T-helper 9 cell (primary cell): ENCODE measurements around the gene TEKT5.

Experiments used
- DNase-seq: peaks from one replicate; pipeline ENCODE4 v3.0.0-alpha.2; 2020

TEKT5 gene

DNA sequence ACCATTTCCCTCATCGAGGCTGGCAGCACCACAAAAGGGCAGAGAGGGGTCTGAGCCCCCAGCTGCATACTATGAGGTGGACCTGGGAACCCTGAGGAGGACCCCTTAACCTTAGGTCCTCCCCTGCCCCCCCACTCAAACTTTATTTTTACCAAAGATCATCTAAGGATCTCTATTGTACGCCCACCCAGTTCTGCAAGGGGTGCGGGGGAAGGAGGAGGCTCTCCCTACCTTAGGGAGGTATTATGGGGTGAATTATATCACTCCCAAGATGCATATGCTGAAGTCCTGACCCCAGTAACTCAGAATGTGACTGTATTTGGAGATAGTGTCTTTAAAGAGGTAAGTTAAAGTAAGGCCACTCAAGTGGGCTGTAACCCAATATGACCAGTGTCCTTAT is 87.6 kb downstream of the TEKT5 start:
- DNase-seq, result no peak

DNA sequence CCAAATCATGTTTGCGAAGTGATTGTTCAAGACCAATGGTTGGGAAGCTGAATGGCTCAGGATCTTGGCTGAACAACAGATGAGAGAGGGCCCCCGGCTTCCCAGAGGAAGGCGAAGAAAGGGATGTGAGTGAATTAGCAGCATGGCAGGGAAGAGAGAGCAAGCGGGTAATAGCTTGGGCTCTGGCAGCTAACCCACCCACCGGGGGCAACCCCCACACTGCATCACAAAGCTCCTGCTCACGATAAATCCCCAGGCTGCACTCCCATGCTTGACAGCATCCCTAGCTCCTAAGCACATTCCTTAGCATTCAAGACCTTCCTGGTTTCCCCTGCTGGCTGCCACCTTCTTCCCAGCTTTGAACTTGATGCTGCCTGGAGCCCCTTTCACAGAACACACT is 88.1 kb downstream of the TEKT5 start:
- no peak for DNase-seq

DNA sequence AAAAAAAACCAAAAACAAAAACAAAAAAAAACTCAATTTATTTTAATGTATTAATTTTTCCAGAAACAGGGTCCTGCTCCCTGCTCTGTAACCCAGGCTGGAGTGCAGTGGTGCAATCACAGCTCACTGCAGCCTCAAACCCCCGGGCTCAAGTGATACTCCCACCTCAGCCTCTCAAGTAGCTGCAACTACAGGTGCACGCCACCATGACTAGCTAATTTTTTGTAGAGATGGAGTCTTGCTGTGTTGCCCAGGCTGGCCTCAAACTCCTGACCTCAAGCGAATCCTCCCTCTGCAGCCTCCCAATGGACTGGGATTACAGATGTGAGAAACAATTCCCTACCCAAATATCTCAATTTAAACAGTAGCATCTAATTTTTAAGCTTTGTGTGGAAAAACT is 89.1 kb downstream of the TEKT5 start:
- DNase-seq, result no peak

DNA sequence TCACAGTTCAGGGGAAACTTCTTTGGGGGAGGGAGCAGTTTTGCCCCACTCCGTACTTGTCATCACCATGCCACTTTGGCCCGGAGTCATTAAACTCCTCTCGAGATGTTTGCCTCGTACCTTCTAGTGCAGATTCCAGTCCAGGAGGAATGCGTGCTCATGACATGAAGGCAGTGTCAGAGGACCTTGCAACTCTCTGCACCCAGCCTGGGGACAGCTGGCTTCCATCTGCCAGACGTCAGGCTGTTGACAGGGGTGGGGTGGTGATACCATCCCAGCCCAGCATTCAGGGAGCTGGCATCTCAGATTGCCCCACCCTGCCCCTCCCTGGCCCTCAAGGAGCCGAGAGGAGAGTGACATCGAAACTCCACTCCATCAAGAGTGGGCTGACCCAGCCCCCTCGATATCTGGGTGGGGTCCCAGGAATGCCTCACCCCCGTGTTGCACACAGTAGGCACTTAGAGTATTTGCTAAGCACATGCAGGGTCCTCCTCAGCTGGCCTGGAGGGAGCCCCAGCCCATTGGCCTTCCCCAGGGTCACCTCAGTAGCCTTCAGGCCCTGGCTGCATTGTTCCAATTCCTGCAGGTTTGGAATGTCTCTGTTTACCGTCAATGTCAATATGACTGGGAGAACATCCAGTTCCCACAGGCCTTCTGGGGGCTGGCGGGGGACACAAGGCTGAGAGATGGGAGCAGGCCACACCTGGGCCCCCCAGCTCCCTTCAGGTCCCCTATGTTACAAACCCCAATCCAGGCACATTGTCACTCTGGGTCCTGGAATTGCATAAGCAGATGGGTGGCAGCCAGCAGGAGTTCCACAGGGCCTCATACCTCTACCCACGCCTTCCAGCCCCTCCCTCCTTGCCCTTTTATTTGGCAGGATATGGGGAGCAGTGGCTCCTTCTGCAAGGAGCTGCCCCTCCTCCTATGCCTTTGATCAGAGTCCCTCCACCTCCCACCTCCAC is 93.0 kb downstream of the TEKT5 start:
- DNase-seq, result no peak

DNA sequence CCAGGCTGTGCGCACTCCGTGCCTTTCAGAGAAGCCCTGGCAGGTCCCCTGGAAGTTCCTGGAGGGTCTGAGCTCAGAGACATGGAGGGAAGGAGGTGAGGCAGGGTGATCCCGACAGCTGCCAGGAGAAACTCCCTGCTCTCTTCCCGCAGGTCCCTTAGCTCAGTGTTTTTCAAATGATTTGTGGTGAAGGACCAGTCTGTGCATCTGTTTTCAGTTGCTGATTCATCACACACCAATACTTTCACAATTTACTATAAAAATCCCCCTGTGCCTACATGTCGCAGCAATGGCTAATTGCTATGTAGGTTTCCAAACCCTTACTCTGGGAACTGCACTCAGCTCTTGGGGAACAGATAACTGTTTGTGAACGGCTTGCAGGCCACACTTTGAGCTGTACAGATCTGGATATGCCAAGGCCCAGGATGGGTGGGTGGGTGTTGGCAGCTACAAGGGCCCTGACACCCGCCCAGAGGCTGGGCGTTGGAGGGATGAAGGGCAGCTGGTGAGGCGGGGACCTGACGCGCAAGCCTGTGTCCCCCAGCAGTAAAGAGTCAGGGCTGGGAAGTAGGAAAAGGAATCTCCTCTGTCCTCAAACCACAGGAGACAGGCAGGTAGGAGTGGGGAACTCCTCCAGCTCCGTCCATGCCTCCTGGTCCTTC is 93.8 kb downstream of the TEKT5 start:
- no peak for DNase-seq

DNA sequence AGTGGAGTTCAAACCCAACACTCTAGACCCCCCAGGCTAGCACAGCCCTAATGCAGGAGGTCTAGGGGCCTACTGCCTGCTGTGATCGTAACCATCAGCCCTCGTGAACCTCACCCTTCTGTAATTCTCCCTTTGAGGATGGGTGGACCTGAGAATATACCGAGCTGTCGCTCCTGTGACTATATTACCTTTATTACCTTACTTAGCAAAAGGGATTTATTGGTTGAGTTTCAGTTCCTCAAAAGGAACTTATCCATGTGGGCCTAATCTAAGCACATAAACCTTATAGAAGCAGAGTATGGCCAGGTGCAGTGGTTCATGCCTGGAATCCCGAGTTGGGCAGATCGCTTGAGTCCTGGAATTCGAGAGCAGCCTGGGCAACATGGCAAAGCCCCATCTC is 95.1 kb downstream of the TEKT5 start:
- DNase-seq, result no peak

DNA sequence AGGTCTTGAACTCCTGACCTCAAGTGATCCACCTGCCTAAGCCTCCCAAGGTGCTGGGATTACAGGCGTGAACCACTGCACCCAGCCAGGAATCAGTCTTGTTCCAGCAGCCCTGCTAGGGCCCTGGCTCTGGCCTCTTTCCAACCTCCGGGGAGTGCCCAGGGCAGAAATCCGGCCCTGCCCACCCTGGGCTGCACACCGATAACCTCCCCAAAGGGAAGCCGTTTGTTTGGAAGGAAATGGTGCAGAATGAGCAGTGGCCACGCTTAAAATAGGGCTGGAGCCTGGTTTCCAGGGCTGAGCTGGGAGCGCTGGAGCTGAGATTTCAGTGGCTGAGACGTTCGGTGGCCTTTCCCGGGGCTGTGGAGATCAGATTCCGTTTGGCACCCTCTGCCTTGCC is 96.6 kb downstream of the TEKT5 start:
- DNase-seq, result no peak

DNA sequence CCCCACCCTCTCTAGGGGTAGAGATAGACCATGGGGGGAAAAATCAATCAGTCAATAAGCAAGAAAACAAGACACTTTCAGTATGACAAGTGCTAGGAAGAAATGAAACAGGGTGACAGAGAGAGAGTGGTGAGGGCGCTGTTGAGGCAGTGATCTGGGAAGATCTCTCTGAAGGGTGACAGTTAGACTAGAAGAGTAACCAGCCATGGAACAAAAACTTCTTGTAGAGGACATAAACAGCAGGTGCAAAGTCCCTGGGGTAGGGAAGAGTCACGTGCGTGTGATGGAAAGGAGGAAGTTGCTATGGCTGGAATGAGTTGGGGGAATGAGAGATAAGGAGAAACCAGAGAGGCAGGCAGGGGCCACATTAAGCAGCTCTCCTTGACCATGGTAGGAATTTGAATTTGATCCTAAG is 97.5 kb downstream of the TEKT5 start:
- DNase-seq, result no peak

DNA sequence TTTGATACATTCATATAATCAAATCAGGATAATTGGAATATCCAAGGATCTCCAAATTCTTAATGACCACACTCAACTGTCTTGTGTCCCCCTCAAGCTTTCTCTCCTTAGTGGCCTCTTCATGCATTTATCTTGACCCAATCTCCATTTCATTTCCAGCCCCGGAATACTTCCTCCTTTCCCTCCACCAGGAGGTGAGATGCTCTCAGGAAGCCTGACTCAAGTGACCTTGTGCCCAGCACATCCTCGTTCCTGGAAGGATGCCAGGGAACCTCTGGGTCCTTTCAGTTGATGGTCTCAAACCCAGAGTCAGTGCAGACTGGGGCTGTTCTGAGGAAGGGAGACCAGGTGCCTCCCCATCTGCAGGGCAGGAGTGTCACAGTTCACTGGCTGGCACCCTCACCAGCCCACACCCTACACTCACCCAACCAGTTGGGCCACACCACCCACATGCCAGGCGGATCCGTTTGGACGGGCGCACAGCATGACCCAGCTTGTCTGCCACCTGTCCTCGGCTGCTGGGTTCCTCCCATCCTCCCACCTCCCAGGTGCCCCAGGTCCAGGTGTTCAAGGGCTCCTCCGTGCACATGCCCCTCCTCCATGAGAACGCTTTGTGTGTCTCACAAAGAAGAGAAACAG is 100.3 kb downstream of the TEKT5 start:
- no peak for DNase-seq

DNA sequence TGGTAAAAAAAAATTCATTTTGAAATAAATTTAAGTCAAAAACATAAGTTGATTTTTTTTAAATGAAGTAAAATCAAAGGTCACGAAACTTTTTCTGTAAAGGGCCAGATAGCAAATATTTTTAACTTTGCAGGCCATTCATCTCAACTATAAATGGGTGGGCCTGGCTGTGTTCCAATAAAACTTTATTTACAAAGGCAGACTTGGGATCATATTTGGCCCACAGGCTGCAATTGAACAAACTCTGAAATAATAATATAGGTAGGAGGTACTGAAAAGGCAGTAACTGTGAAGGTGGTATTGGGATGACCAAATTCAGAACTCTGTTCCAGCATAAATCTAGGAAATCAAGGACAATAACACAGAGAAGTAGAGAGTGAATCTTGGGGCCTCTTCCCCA is 102.1 kb downstream of the TEKT5 start:
- no peak for DNase-seq

DNA sequence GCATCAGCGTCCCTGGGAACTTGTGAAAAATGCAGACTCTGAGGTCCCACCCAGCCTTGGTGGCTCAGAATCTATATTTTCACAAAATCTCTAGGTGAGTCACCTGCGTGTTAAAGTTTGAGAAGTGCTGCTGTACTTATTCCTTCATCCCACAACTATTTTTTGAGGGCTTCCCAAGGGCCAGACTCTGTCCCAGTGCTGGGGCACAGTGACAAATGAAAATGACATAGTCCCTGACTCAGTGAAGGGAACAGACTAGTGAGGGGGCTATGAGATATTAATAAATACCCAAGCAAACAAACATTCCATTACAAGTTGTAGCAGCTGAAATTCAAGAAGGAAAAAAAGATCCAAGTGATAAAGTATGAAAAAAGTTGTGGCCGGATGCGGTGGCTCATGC is 104.4 kb downstream of the TEKT5 start:
- no peak for DNase-seq

DNA sequence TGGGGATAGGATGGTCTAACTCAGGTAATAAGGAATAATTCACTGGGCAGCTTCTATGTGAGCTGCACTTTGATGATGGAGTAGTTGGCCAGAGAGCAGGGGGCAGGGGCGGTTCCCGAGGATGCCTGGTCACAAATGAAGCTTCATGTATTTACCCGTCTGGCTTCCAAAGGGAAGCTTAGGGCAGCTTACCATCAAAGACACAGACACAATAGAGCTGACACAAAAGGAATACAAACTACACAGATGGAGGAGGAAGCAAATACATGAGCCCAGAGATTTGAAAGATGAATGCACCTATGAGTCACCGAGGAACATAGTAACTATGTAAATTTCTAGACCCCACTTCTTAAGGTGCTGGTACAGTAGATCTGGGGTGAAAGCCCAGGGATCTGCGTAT is 105.6 kb downstream of the TEKT5 start:
- no peak for DNase-seq

DNA sequence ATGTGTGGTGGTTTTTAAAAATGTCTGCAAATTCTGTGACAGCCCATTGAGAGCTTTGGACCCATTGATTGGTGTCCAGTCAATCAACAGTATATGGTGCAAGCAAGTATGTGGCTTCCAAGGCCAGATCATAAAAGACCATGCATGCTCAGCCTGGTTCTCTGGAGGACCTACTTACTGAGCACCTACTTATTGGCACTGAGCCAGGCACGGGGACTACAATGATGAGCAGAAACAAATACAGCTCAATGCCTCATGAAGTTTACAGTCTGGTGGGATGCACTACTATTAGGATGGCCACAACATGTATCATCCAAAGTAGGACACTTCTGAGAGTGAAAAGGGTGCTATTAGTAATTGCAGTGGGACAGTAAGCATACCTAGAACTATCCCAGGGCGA is 107.1 kb downstream of the TEKT5 start:
- no peak for DNase-seq

DNA sequence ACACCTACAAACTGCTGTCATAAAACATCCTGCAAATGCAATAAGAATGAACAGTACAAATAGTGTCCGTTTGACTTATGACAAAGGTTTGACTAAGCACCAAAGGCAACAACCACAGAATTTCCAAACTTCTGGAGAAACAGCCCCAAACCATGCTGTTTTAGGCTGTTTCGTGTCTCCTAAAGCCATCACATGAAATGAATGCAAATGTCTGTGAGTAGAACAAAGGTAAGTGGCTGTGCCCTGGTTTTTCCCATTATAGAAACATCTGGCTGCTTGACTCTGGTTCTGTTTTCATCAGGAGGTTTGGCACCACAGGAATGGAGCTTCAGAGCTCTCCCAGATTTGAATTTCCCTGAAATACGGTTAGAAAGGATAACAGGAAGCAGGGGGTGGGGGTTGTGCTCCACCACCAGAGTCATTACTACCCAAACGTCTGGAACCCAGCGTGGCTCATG is 109.7 kb downstream of the TEKT5 start:
- DNase-seq, result no peak

DNA sequence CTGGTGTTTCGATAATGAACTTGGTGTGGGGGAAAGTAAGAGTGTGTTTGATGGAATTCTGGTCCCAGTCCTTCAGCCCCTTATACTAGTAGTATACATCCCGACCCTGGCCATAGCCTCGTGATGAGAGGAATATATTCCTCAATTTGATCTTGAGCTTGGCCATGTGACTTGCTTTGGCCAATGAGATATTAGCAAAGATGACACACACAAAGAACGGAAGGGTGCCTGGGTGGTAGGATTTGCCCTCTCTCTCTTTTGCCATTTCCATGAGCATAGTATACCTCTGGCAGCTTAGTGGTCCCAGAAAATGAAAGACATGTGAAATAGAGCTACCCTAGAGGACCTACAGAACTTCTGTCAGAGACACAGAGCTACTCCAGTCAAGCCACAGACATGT is 111.5 kb downstream of the TEKT5 start:
- DNase-seq, result no peak

DNA sequence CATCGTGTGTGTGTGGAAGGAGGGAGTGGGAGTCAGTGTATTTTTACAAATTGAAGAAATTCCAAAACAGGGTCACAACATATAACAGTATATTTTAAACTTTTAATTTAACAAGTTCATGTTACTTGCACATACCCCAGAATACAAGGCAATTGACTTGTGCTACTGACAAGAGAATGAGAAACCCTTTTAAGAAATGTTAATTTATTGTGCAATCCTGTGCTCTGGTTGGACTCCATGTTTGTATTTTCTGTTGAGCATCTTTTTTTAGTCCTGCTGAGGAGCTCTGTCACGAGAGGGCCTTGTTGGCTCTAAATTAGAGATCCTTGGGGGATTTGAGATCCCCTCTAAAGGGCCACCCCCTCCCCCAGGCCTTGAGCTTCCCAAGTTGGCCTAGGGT is 113.2 kb downstream of the TEKT5 start:
- DNase-seq, result no peak

DNA sequence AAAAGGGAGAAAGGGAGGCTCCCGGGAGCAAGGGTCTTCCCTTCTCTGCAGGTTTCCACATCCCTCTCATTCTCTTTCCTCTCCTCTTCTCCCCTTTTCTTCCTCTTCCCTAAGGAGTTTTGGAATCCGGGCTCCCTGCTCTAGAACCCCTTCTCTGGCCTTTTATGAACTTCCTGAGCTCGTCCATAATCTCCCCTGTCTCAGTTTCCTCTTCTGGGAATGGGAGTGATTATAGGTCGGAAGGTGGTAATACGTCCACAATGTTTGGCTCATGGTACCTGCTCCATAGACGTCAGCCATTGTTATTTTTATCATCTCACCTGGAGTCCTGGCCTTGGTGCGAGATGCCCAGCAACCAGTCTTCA is 113.9 kb downstream of the TEKT5 start:
- no peak for DNase-seq

DNA sequence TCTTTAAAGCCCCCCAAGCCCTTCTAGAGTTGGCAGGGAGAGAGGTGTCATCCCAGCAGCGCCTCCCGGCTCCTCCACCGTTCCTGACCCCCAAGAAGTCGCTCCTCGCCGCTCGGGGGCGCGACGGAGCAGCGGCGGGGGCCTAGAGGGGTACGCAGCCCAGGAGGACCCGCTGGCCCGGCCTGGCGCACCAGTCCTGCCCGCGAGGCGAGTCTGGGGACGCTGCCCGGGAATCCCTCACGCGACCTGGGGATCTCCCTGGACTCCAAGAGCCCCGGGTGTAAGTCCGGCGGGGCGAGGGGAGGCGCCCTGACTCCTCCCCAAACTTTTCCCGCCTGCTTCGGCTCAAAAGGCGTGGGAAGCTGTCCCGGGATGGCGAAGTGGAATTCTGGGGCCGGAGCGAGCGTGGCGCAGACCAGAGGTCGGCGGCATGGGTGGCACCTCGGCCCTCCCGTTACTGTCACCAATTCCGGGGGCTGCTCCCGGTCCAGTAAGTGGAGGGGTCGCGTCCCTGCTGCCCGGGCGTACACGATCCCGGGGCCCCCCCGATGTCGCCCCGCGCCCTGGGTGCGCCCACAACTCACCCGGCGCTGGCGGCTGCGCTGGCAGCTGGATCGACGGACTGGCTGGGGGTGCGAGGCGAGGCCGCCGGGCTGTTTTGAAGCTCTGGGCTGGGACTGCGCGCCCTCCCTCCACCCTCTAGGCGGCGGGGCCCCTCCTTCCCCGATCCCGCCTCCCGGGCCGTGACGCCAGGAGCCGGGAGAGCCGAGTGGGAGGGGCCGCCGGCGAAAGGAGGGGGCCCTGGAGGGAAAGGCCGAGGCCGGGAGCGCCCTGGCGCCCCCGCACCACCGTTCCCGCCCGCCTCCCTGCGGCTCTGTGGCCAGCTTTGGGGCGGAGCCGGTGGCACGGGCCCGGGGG is 114.5 kb downstream of the TEKT5 start, which contains the start of gene EMP2:
EMP2 (minus strand) TSS at position 634 of the 918 bp plus-strand sequence. CDS start 32,981 bp downstream, outside the sequence.
- DNase-seq, result no peak

DNA sequence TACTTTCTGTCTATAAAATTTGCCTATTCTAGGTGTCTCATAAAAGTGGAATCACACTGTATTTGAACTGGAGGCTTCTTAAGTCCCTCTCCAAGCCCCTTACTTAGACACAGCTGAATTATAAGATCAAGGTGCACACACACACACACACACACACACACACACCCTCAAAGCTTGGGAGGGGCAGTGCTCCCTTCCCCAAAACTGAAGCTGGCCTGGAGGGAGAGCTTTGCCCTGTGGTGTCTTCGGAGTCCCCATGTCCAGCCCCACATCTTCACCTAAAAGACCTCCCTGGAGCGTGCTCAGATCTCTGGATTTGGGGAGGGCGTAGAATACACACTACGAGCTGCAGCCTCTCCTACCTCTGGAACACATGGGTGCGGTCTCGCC is 115.2 kb downstream of the TEKT5 start:
- no peak for DNase-seq

DNA sequence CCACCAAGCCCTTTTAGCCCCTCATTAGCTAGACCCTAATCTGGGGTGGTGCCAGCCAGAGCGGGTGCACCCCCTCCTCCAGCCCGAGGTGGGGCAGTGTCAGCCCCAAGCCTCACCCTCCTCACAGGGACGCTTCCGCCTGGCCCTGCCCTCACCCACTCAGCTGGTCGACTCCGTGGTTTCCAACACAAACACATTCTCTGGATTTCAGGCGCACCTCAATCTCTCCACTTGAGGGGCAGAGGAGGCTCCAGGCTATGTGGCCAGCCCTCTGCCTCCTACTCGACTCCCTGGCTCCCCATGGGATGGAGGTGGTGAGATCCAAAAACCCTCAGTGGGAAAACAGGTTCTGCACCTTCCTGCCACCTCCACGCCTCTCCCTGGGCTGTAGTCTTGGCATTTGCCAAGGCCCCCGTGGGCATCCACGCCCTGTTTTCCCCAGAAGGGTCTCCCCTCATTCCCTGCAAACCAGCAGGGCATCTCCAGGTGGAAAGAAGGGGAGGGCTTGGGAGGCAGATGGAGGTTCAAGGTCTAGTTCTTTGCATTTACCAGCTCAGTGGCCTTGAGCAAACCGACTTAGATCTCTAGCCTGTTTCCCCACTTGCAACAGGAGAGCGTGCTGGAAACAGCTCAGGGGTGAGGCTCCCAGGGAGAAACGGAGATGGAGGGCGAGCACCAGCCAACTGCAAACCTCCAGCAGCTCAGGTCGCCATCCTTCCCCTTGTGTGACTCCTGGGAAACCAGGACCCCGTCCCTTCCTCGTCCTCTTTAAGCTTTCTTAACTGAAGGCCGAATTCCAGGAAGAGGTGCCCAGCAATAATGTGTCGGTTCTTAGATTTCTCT is 116.0 kb downstream of the TEKT5 start:
- DNase-seq, result no peak
